ENCODE results near the gene PARD3B. TPM values are rescaled to one million over a fixed set of nuclear protein-coding genes. Genes with fewer than 3 reads are reported as not detected.
A peak's percentile ranks its signal among the peaks of the same experiment; 100 is the strongest.

The PARD3B gene, protein sequence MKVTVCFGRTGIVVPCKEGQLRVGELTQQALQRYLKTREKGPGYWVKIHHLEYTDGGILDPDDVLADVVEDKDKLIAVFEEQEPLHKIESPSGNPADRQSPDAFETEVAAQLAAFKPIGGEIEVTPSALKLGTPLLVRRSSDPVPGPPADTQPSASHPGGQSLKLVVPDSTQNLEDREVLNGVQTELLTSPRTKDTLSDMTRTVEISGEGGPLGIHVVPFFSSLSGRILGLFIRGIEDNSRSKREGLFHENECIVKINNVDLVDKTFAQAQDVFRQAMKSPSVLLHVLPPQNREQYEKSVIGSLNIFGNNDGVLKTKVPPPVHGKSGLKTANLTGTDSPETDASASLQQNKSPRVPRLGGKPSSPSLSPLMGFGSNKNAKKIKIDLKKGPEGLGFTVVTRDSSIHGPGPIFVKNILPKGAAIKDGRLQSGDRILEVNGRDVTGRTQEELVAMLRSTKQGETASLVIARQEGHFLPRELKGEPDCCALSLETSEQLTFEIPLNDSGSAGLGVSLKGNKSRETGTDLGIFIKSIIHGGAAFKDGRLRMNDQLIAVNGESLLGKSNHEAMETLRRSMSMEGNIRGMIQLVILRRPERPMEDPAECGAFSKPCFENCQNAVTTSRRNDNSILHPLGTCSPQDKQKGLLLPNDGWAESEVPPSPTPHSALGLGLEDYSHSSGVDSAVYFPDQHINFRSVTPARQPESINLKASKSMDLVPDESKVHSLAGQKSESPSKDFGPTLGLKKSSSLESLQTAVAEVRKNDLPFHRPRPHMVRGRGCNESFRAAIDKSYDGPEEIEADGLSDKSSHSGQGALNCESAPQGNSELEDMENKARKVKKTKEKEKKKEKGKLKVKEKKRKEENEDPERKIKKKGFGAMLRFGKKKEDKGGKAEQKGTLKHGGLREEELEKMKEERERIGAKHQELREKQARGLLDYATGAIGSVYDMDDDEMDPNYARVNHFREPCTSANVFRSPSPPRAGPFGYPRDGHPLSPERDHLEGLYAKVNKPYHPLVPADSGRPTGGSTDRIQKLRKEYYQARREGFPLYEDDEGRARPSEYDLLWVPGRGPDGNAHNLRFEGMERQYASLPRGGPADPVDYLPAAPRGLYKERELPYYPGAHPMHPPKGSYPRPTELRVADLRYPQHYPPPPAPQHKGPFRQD (N-terminal part only)
- under 1 TPM; 0.23 to 0.53 TPM for total RNA-seq

DNA sequence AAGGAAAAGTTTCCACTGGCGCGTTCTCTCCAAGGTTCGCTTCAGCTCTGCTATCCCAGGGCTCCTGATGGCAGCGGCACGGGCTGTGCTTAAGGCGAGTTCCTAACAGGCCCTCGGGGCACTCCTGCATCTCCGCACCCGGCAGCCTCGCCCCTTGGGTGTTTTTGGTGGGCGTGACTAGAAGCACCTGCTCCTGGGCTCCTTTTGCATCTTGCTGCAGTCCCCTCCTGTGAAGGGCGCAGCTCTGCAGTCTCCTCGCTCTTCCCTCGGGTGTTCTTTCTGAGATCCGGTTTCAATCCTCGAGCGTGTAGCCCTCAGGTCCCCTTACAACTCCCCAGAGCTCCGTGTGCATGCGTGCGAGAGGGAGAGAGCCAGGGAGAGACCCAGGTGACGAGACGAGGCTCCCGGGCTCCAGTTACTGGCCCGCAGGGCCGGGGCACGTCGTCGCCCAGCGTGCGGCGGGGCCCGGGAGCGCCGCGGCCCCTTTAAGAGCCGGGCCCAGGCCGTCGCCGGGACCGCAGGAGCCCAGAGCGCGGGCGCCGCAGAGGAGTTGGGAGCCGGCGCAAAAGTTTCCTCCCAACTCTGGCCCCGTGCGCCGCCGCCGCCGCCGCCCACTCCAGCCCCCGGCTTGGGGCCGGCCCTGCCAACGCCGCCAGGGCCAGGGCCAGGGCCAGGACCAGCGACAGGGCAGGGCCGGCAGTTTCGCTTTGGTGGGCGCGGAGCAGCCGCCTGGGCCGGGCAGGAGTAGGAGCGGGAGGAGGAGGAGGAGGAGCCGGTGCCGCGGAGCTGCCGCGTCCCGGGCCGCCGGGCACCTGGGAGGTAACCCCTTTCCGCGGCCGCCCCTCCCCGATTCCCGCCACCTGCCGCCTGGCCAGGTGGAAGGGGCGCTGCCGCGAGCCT, at the start of gene PARD3B:
PARD3B (plus strand) TSS at position 515 of the 900 bp plus-strand sequence. CDS start 525 bp downstream, outside the sequence.
- H3K27ac Mint-ChIP-seq = no peak within 1 kb of the TSS
- CTCF ChIA-PET = interaction anchor here (0.5 kb wide), 1 partner anchor 66 kb away, joined by 4 read pairs; no protein-coding TSS in a partner anchor
- no peaks in the 10 kb centered on the region for H3K36me3 Mint-ChIP-seq (ENCODE audit: low read depth)
- peak; percentile 32 for DNase-seq
- peaks cover 42% of the 10 kb centered on the region for H3K27me3 Mint-ChIP-seq
- peaks cover 13% of the 10 kb centered on the region for H3K4me1 Mint-ChIP-seq
- H3K4me3 Mint-ChIP-seq = peak within 1 kb of the TSS; percentile 81
- POLR2A ChIA-PET = interaction anchor here (1.3 kb wide), 1 partner anchor 25 kb away, joined by 3 read pairs; no protein-coding TSS in a partner anchor
- H3K9me3 Mint-ChIP-seq = no peaks in the 10 kb centered on the region

DNA sequence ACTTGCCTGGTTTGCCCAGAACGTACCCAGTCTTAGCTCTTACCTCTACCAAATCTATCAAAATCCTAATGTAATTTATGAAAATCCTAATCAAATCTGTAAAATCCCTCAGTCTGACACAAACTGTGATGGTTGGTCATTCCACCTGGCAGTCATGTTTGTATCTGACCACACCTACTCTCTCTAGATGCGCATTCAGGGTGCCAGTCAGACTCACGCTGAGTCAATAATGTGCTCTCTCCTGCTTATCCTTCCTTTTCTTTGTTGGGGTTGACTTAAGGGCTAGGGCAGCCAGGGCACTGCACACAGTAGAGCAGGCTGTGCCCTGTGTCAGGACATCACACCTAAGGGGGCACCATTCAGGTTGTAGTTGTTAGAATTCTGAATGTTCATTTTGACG, 48.5 kb upstream of the PARD3B start:
- POLR2A ChIA-PET = no interaction called here
- no peak for DNase-seq
- Mint-ChIP-seq H3K36me3 (ENCODE audit: low read depth) (no peaks in the 10 kb centered on the region), H3K27me3 (peaks cover 4% of the 10 kb centered on the region), H3K27ac (no peak overlapping the region), H3K9me3 (no peaks in the 10 kb centered on the region), H3K4me1 (no peaks in the 10 kb centered on the region), H3K4me3 (no peak overlapping the region)
- CTCF ChIA-PET = no interaction called here

DNA sequence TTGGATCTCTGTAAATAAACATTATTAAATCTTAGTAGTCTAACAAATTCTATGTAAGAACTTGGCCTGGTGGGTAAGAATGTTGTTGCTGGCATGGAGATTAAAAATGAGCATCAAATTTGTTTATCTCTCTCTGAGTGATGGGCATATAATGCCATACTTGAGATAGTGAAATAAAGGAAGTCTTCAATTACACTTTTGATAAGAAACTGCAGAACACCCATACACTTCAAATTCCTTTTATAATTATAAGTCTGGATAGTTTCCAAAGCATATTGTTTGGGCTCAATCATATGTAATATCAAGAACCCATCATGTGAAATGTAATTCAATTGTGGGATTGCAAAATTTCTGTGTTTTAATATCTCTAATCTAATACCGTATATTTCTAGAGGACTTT, 47.4 kb upstream of the PARD3B start:
- peaks cover 4% of the 10 kb centered on the region for H3K27me3 Mint-ChIP-seq
- CTCF ChIA-PET = no interaction called here
- H3K27ac Mint-ChIP-seq = no peak overlapping the region
- H3K36me3 Mint-ChIP-seq (ENCODE audit: low read depth) = no peaks in the 10 kb centered on the region
- H3K4me1 Mint-ChIP-seq = no peaks in the 10 kb centered on the region
- DNase-seq = no peak
- no peak overlapping the region for H3K4me3 Mint-ChIP-seq
- POLR2A ChIA-PET = no interaction called here
- H3K9me3 Mint-ChIP-seq = no peaks in the 10 kb centered on the region

DNA sequence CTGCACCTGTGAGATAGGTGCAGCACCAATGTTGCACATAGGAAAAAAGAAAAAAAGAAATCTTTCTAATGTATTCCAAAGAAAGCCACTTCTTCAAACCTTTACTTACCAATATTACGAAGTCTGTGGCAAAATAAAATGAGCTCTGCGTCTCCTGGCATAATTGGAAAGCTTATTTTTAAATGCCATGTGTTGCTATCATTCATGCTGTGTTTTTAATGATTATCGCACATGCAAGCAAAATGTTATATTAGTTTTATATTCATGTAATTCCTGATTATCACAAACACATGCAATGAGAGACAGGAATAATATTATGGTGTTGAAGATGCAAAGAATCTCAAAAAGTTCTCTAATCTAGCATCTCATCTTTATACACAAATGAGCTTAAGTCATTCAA, 47.0 kb upstream of the PARD3B start:
- no peaks in the 10 kb centered on the region for H3K36me3 Mint-ChIP-seq (ENCODE audit: low read depth)
- DNase-seq = no peak
- ChIA-PET CTCF (no interaction called here), POLR2A (no interaction called here)
- no peak overlapping the region for H3K4me3 Mint-ChIP-seq
- peaks cover 4% of the 10 kb centered on the region for H3K27me3 Mint-ChIP-seq
- no peaks in the 10 kb centered on the region for H3K4me1 Mint-ChIP-seq
- H3K27ac Mint-ChIP-seq = no peak overlapping the region
- H3K9me3 Mint-ChIP-seq = no peaks in the 10 kb centered on the region

DNA sequence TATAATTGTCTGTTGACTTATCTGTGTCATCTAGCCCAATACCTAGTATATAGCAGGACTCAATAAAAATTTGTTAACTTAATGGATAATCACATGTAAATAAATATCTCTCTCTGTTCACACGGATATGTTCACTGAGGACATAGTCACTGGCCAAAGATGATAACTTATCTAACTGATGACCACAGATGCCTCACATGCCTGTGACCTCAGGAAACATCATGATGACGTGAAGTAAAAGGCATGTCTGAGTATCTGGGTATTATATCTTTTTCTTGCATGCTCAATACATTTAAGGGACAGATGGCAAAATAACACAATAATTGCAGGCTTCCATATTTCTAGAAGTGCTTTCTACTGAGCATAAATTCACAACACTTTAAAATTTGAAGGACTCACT, 41.4 kb upstream of the PARD3B start:
- Mint-ChIP-seq H3K27ac (no peak overlapping the region), H3K9me3 (no peaks in the 10 kb centered on the region), H3K4me3 (no peak overlapping the region), H3K36me3 (ENCODE audit: low read depth) (no peaks in the 10 kb centered on the region), H3K27me3 (no peaks in the 10 kb centered on the region), H3K4me1 (no peaks in the 10 kb centered on the region)
- DNase-seq = no peak
- CTCF ChIA-PET = no interaction called here
- POLR2A ChIA-PET = no interaction called here

DNA sequence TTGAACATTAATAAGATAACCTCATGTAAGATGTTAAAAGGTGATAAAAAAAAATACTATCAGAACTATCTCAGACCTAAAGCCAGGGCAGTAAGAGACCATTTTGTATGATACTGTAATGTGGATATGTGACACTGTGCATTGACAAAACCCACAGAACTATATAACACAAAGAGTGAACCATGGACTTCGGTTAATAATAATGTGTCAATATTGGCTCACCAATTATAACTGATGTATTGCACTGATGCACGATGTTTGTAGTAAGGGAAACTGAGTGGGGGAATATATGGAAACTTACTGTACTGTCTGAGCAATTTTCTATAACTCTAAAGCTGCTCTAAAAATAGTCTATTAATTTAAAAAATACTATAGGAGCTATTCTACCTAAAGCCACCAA, 40.7 kb upstream of the PARD3B start:
- H3K27me3 Mint-ChIP-seq = no peaks in the 10 kb centered on the region
- no peaks in the 10 kb centered on the region for H3K4me1 Mint-ChIP-seq
- no peak overlapping the region for H3K4me3 Mint-ChIP-seq
- no peaks in the 10 kb centered on the region for H3K36me3 Mint-ChIP-seq (ENCODE audit: low read depth)
- no peaks in the 10 kb centered on the region for H3K9me3 Mint-ChIP-seq
- ChIA-PET POLR2A (no interaction called here), CTCF (no interaction called here)
- DNase-seq = no peak
- H3K27ac Mint-ChIP-seq = no peak overlapping the region

DNA sequence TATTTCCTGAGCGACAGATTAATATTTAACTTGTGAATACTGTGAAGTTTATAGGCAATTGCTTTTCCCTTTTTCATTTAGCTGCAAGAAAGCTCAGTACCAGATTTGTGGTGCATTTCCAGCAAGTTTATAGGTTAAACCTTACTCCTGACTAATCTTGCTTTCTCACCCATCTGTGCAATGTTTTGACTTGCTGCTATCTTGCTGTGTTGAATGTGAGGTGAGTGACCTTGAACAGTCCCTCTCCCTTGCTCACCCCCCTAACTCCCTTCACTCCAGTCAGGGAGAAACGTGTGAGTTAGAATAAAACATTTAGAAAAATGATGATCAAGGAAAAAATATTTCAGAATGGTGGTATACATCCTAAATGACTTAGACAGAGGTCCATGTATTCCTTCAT, 39.8 kb upstream of the PARD3B start:
- H3K27me3 Mint-ChIP-seq = no peaks in the 10 kb centered on the region
- no peaks in the 10 kb centered on the region for H3K36me3 Mint-ChIP-seq (ENCODE audit: low read depth)
- ChIA-PET CTCF (no interaction called here), POLR2A (no interaction called here)
- no peaks in the 10 kb centered on the region for H3K9me3 Mint-ChIP-seq
- no peak overlapping the region for H3K4me3 Mint-ChIP-seq
- no peak overlapping the region for H3K27ac Mint-ChIP-seq
- no peaks in the 10 kb centered on the region for H3K4me1 Mint-ChIP-seq
- DNase-seq = no peak

DNA sequence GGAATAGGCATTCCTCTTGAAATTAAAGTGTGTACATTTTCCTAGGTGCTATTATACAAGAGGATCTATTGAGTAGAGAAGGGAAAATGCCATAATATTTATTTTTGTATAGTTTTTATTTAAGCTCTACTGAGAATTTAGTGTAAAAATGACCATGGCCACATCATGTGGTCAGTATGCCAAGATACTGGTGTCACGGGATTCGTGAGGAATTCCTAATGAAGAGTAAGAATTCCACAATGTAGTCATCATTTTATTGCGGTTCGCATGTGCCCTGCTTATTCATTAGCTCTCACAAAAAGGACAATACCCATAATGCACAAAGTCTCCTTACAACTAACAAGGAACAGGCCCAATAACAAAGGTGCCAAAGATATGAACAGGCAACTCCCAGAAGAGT, 39.3 kb upstream of the PARD3B start:
- POLR2A ChIA-PET = no interaction called here
- CTCF ChIA-PET = no interaction called here

DNA sequence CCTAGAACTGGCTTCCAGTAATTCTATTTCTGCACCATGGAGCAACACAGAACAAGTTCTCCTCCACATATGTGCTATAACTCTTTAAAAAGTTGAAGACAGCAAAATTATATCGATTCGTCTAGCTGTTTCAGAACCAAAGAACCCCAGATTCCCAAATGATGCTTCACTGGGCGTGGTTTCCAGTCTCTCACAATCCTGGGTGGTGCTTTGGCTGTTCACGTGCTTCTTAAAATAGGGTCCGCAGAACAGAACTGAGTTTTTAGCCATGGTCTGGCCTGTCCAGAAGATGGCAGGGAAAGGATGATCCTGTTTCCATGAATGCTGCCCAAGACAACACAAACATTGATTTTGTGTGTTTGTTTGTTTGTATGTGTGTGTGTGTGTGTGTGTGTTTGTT, 37.6 kb upstream of the PARD3B start:
- Mint-ChIP-seq H3K4me3 (no peak overlapping the region), H3K9me3 (no peaks in the 10 kb centered on the region)
- CTCF ChIA-PET = no interaction called here

More for the DNA sequence above, 39.3 kb upstream of the PARD3B start:
- H3K4me3 Mint-ChIP-seq = no peak overlapping the region
- no peak for DNase-seq
- no peaks in the 10 kb centered on the region for H3K9me3 Mint-ChIP-seq
- H3K4me1 Mint-ChIP-seq = no peaks in the 10 kb centered on the region
- no peak overlapping the region for H3K27ac Mint-ChIP-seq
- H3K27me3 Mint-ChIP-seq = no peaks in the 10 kb centered on the region
- H3K36me3 Mint-ChIP-seq (ENCODE audit: low read depth) = no peaks in the 10 kb centered on the region

DNA sequence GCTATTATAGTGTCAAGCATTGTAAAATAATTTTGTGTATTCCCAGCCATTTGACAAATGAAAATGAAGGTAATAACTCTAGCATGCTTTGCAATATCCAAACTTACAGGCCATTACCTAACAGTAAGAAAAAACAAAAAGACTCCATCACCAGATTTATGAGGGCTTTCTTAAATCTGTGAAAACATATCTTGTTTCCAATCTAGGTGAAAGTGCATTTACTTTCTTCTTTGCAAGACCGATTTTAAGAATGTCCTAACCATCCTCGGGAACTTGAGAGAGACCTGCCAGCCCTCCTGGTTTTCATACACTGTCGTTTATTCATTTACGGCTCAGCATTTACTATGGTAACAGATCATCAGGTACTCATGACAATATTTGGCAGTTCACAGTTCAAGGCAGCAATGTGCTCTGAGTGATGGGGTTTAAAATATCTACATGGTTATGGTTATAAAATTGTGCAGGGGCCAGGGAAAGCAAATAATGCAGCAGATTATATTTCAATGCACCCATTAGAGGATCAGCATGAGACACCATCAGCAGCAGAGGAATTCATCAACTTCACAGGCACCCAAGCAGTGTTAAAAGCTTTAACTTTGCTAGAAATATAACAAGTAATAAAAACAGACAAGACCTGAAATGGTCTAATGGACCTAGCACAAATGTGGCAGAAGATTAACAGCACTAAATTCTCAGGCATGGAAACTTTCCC, 34.4 kb upstream of the PARD3B start:
- Mint-ChIP-seq H3K9me3 (no peaks in the 10 kb centered on the region), H3K36me3 (ENCODE audit: low read depth) (no peaks in the 10 kb centered on the region), H3K4me3 (no peak overlapping the region), H3K27ac (no peak overlapping the region), H3K4me1 (no peaks in the 10 kb centered on the region), H3K27me3 (peaks cover 2% of the 10 kb centered on the region)
- CTCF ChIA-PET = no interaction called here
- no peak for DNase-seq
- POLR2A ChIA-PET = no interaction called here

More for the DNA sequence above, 37.6 kb upstream of the PARD3B start:
- POLR2A ChIA-PET = no interaction called here
- H3K27me3 Mint-ChIP-seq = peaks cover 2% of the 10 kb centered on the region
- no peaks in the 10 kb centered on the region for H3K36me3 Mint-ChIP-seq (ENCODE audit: low read depth)
- no peaks in the 10 kb centered on the region for H3K4me1 Mint-ChIP-seq
- no peak for DNase-seq
- no peak overlapping the region for H3K27ac Mint-ChIP-seq

DNA sequence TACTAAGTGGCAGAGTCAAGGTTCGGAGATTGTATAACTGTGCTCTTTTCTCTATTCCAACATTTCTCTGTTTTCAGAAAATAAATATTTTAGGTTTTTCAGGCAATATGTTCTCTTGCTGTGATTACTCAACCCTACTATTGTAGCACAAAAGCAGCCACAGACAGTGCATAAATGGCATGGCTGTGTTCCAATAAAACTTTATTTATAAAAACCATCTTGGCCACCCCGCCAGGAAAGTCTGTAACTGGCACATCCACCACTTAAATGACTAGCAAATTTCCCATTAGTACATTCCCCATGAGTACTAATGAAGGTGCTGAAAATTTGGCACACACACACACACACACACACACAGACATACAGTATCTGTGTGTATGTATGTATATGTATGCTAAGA, 30.8 kb upstream of the PARD3B start:
- no peaks in the 10 kb centered on the region for H3K36me3 Mint-ChIP-seq (ENCODE audit: low read depth)
- CTCF ChIA-PET = no interaction called here
- DNase-seq = no peak
- H3K9me3 Mint-ChIP-seq = no peaks in the 10 kb centered on the region
- no peak overlapping the region for H3K27ac Mint-ChIP-seq
- peaks cover 2% of the 10 kb centered on the region for H3K27me3 Mint-ChIP-seq
- POLR2A ChIA-PET = no interaction called here
- no peaks in the 10 kb centered on the region for H3K4me1 Mint-ChIP-seq
- H3K4me3 Mint-ChIP-seq = no peak overlapping the region

DNA sequence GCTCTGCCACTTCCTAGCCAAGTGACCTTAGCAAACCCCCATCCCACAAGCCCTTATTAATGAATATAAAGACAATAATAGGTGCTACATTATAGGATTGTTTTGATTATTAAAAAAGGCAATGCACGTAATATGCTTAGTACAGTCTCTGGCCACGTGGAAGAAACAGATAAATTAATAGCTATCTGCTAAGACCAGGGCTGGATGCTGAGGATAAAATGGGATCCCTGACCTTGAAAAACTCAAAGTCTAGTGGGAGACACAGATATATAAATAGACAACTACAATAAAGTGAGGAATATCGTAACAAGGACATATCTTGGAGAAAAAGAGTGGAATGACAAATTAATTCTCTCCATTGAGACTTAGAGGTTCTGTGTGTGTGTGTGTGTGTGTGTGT, 29.9 kb upstream of the PARD3B start:
- Mint-ChIP-seq H3K27me3 (peaks cover 2% of the 10 kb centered on the region), H3K9me3 (no peaks in the 10 kb centered on the region), H3K4me1 (no peaks in the 10 kb centered on the region), H3K4me3 (no peak overlapping the region), H3K27ac (no peak overlapping the region), H3K36me3 (ENCODE audit: low read depth) (no peaks in the 10 kb centered on the region)
- CTCF ChIA-PET = no interaction called here
- POLR2A ChIA-PET = no interaction called here
- DNase-seq = no peak
